ENCODE measurements around the gene LPO. TPM values are rescaled to one million over a fixed set of nuclear protein-coding genes. Genes with fewer than 3 reads are reported as not detected.

Gene LPO
- total RNA-seq, 1 donor from 2014 or later, result not detected

DNA sequence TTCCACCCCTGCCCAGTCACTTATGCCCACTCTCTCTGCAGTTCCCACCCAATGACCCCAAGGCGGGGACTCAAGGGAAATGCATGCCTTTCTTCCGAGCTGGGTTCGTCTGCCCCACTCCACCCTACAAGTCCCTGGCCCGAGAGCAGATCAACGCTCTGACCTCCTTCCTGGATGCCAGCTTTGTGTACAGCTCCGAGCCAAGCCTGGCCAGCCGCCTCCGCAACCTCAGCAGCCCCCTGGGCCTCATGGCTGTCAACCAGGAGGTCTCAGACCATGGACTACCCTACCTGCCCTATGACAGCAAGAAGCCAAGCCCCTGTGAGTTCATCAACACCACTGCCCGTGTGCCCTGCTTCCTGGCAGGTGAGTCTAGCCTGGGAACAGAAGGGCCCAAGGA is 13.8 kb downstream of the LPO start:
- no peak for ATAC-seq (ENCODE audit: low read depth)
- H3K9me3 Mint-ChIP-seq, result no peaks in the 10 kb centered on the region
- TF ChIP-seq, protein P1, sequence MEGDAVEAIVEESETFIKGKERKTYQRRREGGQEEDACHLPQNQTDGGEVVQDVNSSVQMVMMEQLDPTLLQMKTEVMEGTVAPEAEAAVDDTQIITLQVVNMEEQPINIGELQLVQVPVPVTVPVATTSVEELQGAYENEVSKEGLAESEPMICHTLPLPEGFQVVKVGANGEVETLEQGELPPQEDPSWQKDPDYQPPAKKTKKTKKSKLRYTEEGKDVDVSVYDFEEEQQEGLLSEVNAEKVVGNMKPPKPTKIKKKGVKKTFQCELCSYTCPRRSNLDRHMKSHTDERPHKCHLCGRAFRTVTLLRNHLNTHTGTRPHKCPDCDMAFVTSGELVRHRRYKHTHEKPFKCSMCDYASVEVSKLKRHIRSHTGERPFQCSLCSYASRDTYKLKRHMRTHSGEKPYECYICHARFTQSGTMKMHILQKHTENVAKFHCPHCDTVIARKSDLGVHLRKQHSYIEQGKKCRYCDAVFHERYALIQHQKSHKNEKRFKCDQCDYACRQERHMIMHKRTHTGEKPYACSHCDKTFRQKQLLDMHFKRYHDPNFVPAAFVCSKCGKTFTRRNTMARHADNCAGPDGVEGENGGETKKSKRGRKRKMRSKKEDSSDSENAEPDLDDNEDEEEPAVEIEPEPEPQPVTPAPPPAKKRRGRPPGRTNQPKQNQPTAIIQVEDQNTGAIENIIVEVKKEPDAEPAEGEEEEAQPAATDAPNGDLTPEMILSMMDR (IDR thresholded peaks at IDR 0.05), result no peak
- H3K4me3 Mint-ChIP-seq, result no peak overlapping the region
- no peak for DNase-seq
- CTCF ChIA-PET, result interaction anchor here (1.4 kb wide), 2 partner anchors 10 to 32 kb away, joined by 3 read pairs; no protein-coding TSS in a partner anchor
- POLR2A ChIA-PET, result no interaction called here
- H3K27me3 Mint-ChIP-seq, result peaks cover 7% of the 10 kb centered on the region
- H3K36me3 Mint-ChIP-seq (ENCODE audit: low read depth), result no peaks in the 10 kb centered on the region
- H3K27ac Mint-ChIP-seq, result no peak overlapping the region
- intact Hi-C loops (cut with micrococcal nuclease), result no loop called here
- peaks cover 14% of the 10 kb centered on the region for H3K4me1 Mint-ChIP-seq

DNA sequence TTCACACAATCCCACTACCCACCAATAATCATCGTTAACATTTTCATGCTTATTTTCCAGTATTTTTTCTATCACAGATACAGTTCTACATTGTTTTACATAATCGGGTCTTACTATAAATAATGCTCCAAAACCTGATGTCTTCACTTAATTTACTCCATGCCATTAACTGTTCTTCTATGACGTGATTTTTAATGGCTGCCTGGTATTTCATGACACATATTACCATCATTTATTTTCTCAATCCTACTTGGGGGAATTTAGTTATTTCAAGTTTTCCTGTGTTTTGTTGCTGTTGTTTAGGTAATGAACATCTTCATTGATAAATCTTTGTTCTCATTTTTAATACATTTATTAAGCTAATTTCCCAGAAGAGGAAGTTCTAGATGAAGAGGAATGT is 14.7 kb downstream of the LPO start:
- intact Hi-C loops (cut with micrococcal nuclease), result no loop called here
- H3K4me3 Mint-ChIP-seq, result no peak overlapping the region
- peaks cover 9% of the 10 kb centered on the region for H3K27me3 Mint-ChIP-seq
- POLR2A ChIA-PET, result no interaction called here
- CTCF ChIA-PET, result interaction anchor here (1.4 kb wide), 1 partner anchor 11 kb away, joined by 3 read pairs; no protein-coding TSS in a partner anchor
- TF ChIP-seq, protein P1 (IDR thresholded peaks at IDR 0.05), result no peak
- H3K27ac Mint-ChIP-seq, result no peak overlapping the region
- no peak for ATAC-seq (ENCODE audit: low read depth)
- no peaks in the 10 kb centered on the region for H3K36me3 Mint-ChIP-seq (ENCODE audit: low read depth)
- no peaks in the 10 kb centered on the region for H3K9me3 Mint-ChIP-seq
- DNase-seq, result no peak
- H3K4me1 Mint-ChIP-seq, result peaks cover 10% of the 10 kb centered on the region

DNA sequence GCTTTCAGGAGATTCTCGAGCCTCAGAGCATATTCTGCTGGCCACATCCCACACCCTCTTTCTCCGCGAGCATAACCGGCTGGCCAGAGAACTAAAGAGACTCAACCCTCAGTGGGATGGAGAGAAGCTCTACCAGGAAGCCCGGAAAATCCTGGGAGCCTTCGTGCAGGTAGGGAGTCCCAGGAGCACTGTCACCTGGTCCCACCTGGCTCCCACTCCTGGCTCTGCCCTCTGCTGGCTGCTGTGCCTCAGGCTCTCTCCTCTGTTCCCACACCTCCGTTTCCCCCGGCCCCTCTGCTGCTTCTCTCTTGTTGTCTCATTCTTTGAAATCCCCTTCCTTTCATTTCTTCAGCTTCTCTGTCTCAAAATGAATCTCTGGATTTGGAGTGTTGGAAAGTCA is 16.4 kb downstream of the LPO start:
- DNase-seq, result no peak
- POLR2A ChIA-PET, result no interaction called here
- no peak overlapping the region for H3K27ac Mint-ChIP-seq
- peaks cover 5% of the 10 kb centered on the region for H3K4me1 Mint-ChIP-seq
- CTCF ChIA-PET, result interaction anchor here (1.1 kb wide), 1 partner anchor 13 kb away, joined by 4 read pairs; no protein-coding TSS in a partner anchor
- no peaks in the 10 kb centered on the region for H3K36me3 Mint-ChIP-seq (ENCODE audit: low read depth)
- TF ChIP-seq, protein P1 (IDR thresholded peaks at IDR 0.05), result no peak
- no peak overlapping the region for H3K4me3 Mint-ChIP-seq
- ATAC-seq (ENCODE audit: low read depth), result no peak
- H3K9me3 Mint-ChIP-seq, result no peaks in the 10 kb centered on the region
- intact Hi-C loops (cut with micrococcal nuclease), result no loop called here
- peaks cover 16% of the 10 kb centered on the region for H3K27me3 Mint-ChIP-seq

DNA sequence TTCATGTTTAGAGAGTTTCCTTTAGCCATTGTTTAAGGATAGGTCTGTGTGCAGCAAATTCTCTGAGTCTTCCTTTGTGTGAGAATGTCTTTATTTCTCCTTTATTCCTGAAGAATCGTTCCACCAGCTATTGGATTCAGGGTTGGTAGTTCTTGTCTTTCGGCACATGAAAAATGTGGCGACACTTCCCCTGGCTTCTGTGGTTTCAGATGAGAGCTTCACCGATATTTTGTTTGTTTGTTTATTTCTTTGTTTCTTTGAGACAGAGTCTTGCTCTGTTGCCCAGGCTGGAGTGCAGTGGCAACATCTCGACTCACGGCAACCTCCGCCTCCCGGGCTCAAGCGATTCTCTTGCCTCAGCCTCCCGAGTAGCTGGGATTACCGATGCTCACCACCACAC is 23.8 kb downstream of the LPO start:
- intact Hi-C loops (cut with micrococcal nuclease), result no loop called here
- Mint-ChIP-seq H3K36me3 (ENCODE audit: low read depth) (no peaks in the 10 kb centered on the region), H3K9me3 (no peaks in the 10 kb centered on the region), H3K27ac (no peak overlapping the region), H3K4me1 (no peaks in the 10 kb centered on the region), H3K27me3 (peaks cover 53% of the 10 kb centered on the region), H3K4me3 (no peak overlapping the region)
- CTCF ChIA-PET, result no interaction called here
- TF ChIP-seq, protein P1 (IDR thresholded peaks at IDR 0.05), result no peak
- DNase-seq (no peak), ATAC-seq (ENCODE audit: low read depth) (no peak)
- POLR2A ChIA-PET, result no interaction called here

DNA sequence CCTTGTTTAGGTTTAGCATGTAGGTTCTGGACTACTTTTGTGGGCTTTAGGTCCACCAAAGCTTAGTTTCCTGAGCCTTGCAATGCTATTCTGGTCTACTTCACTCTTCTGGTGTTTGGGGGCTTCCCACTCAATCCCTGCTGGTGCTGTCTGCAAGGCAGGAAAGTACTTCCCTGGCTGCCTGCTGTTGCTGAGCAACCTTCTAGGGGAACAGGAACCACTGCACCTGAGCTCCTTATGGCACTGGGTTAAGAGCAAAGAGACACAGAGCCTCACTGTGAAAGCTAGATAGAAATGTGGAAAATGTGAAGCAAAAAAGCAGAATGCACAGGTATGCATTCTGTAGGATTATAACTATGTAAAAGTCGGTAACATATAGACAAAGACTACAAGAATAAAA is 25.4 kb downstream of the LPO start:
- H3K4me1 Mint-ChIP-seq, result no peaks in the 10 kb centered on the region
- no peak overlapping the region for H3K4me3 Mint-ChIP-seq
- H3K36me3 Mint-ChIP-seq (ENCODE audit: low read depth), result no peaks in the 10 kb centered on the region
- ChIA-PET POLR2A (no interaction called here), CTCF (no interaction called here)
- peaks cover 49% of the 10 kb centered on the region for H3K27me3 Mint-ChIP-seq
- ATAC-seq (ENCODE audit: low read depth), result no peak
- intact Hi-C loops (cut with micrococcal nuclease), result no loop called here
- no peak overlapping the region for H3K27ac Mint-ChIP-seq
- TF ChIP-seq, protein P1 (IDR thresholded peaks at IDR 0.05), result no peak
- no peaks in the 10 kb centered on the region for H3K9me3 Mint-ChIP-seq
- DNase-seq, result no peak

Measured in activated B cell treated with CpG ODN at 0.5 μM for 24 hours (primary cell).